ENCODE measurements around the gene HABP2.

The HABP2 gene

DNA sequence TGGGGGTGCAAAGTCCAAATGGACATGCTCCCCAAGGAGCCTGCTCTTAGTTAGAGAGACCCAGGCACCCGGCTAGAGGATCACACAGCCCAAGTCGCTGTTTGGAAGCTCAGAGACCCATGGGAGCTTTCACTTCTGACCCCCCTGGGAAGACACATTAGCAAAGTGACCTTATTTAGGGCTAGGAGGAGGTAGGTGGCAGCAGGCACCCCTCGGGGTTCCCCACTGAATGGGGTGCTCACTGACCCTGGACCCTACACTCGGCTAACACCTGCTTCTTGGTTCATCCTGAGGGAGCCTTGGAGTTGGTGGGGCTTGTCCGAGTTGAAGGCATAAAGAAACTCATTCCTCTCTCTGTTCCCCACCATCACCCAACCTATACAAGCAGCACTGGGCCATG is 27.1 kb upstream of the HABP2 start:
- no peak for DNase-seq (ENCODE audit: low read depth in 2 of 2, low spot score in 1 of 2)

- DNase-seq (ENCODE audit: low read depth in 2 of 2, low spot score in 1 of 2): no peak
Observed at GRCh38 chr10:113527211-113527906, 25.5 kb upstream of the HABP2 start.

GRCh38 chr10:113528876-113529275 is 24.0 kb upstream of the HABP2 start:
- no peak for DNase-seq (ENCODE audit: low read depth in 2 of 2, low spot score in 1 of 2)

DNA sequence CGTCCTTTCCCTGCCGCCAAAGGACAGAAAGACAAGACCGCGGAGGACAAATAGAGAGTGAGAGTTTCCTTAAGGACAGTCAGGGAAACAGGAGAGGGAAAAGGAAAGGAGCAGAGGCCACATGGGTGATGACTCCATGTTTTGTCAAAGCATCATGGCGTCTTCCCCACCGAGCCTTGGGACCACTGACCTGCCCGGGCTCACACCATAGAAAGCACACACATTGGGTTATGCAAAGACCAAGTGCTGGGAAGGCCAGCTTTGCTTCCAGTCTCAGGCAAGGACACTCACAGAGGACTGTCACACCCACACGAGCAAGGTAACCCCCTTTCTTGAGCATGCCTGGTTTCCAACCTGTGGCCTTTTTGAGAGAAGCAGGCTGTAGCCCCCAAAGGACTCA is 23.3 kb upstream of the HABP2 start:
- DNase-seq (ENCODE audit: low read depth in 2 of 2, low spot score in 1 of 2): no peak

DNA sequence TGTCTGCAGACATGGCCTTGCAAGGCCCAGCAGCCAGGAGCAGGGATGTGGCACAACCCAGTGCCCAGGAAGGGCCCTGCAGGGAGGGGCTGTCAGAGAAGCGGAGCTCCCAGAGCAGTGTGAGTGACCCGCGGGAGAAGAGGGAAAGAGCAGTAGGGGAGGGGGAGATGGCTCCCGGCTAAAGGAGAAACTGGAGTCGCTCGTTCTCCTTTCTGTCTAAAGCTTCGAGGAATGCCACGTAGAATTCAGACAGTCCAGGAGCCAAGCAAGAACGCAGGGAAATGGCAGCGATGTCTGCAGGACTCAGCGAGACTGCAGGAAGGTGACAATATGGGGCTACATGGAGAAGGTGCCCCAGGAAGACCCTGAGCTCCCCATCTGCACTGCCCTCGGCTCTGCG is 22.4 kb upstream of the HABP2 start:
- no peak for DNase-seq (ENCODE audit: low read depth in 2 of 2, low spot score in 1 of 2)

GRCh38 chr10:113532724-113533123 is 20.1 kb upstream of the HABP2 start:
- no peak for DNase-seq (ENCODE audit: low read depth in 2 of 2, low spot score in 1 of 2)

- DNase-seq (ENCODE audit: low read depth in 2 of 2, low spot score in 1 of 2): no peak
Observed at GRCh38 chr10:113533801-113534200, 19.1 kb upstream of the HABP2 start.

DNA sequence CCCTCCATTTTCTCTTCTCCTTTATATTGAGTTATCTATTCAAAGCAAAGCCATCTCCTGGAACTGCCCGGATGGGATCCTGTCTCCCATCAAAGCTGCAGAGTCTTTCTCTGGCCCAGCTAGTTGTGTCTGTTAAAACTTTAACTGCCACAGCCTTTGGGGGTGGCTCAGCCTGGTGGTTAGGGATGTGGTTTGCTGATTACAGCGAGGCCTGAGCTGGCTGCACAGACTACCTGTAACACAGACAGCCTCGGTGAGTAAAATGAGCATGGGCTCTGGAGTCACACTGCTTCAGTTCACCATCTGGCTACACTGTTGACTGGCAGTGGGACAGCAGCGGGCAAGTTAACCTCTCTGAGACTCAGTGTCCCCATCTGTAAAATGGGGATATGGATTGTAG is 18.4 kb upstream of the HABP2 start:
- no peak for DNase-seq (ENCODE audit: low read depth in 2 of 2, low spot score in 1 of 2)

DNA sequence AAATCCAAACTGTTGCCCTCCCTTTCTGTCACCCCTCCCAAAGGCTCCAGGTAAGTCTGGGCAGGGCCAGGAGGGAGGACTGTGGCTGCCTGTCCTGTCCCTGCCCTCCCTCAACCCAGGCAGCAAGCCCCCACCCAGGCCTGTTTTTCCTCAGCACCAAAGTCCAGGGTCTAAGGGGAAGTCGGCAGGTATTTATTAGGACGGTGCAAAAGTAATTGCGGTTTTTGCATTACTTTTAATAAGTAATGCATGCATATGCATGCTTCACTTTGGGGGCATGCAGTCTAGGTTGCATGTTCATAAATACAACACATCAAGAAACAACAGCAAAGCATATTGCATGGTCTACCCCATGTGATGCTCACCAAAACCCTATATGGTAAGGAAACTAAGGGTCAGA is 15.2 kb upstream of the HABP2 start:
- DNase-seq (ENCODE audit: low read depth in 2 of 2, low spot score in 1 of 2): no peak

- no peak for DNase-seq (ENCODE audit: low read depth in 2 of 2, low spot score in 1 of 2)
Observed at GRCh38 chr10:113538151-113538550, 14.7 kb upstream of the HABP2 start.

- no peak for DNase-seq (ENCODE audit: low read depth in 2 of 2, low spot score in 1 of 2)
Observed at GRCh38 chr10:113539789-113540188, 13.1 kb upstream of the HABP2 start.

GRCh38 chr10:113540845-113541548 is 11.9 kb upstream of the HABP2 start:
- no peak for DNase-seq (ENCODE audit: low read depth in 2 of 2, low spot score in 1 of 2)

DNA sequence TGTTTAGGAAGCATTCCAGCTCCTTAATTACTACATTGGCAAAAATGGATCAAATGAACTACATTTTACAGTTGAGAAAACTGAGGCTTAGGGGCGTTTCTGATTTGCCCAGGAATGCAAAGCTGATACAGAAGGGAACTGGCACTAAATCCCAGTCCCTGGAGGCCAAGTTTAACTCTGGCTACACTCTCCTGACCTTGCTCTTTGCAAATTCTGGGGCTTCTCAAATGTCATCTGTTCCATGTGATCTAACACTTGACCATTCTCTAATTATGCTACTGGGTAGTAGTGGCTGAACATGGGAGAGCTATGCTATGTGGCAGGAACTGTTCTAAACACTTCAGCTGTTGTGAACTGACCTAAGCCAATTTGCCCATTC is 11.3 kb upstream of the HABP2 start:
- no peak for DNase-seq (ENCODE audit: low read depth in 2 of 2, low spot score in 1 of 2)

DNA sequence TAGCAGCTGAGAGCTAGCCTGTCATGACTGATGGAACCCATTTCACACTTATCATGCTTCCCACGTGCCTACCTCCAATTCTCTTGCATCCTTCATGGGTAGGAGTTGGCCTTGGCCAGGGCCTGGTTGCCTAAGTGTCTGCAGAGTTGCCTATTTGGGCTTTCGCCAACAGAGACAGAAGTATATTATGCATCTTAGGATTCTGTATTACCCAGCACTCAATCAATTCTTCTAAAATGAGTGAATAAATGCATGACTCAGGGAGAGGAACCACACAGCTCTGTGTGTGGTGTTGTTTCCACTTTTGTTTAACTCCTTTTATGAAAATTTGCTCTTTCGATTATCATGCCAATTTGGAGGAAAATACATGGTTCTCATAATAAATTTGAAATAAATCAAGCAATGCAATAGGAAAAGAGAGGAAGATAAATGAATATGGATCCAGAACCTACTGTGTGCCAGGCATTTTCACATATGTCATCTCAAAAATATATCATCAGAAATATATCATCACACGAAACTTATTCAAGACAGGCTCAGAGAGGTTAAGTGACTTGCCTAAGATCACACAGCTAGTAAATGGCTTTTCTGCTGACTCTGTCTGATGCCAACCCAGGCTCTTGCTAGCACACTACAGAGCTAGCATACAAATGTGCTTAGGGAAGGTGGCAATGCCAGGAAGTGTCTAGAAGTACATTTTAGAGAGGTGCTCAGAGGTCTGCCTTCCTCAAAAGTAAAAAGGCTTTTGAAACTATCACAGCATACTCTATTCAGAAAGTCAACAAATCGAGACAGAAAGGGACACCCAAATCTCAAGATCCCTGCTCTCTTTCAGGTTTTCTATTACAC is 9.5 kb upstream of the HABP2 start:
- no peak for DNase-seq (ENCODE audit: low read depth in 2 of 2, low spot score in 1 of 2)

GRCh38 chr10:113544392-113544791 is 8.5 kb upstream of the HABP2 start:
- DNase-seq (ENCODE audit: low read depth in 2 of 2, low spot score in 1 of 2): no peak

DNA sequence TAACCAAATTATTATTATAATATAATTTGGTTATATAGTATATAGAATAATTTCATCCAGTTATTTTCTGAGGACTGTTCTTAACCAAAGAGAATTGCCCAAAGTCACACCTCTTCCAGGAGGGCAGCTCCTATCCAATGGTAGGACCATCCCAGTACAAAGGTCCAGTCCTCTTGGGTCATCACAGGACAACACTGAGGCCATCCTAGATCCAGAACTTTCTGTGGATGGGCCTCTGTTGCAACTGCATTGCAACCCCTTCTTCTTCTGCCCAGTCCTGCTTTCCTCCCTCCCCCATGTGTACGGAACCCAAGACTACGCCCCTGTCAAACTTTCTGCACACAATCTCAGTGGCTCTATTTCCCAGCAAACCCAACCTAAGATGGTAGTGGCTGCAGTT is 5.4 kb upstream of the HABP2 start:
- no peak for DNase-seq (ENCODE audit: low read depth in 2 of 2, low spot score in 1 of 2)

DNA sequence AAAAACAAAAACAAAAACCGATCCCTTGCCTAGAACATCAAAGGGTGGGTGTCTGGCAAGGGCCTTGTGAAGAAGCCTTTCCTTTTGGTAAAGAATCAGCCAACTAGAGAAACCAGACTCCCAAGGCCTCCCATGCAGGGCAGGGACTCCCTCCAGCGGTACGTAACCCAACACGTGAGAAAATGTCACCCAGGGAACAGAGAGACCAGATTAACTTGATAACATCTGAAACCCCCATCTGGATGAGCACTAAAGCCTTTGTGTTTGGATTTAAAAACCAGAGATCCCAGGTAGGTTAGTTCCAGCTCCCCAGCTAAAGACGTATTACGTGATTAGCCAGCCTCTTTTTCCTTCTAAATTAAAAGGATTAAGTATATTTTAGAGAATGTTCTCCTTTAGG is 3.0 kb upstream of the HABP2 start:
- DNase-seq (ENCODE audit: low read depth in 2 of 2, low spot score in 1 of 2): no peak

DNA sequence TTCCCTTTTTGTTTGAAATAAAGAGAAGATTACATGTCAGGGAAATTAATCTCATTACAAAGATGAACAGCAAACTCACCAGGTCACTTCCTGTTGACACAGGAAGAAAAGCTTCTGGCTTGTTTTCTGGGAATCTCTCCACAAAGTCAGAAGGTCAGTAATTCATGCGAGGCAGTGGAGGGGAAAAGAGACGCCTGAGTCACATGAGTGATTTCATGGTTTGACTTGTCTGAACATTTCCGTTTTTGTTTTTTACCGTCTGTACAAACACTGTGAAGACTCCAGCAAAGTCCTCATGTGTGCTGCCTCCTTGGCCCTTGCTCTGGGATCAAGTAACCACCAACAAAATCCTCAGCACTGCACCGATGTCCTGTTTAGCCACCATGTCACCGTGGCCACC is 2.5 kb upstream of the HABP2 start:
- no peak for DNase-seq (ENCODE audit: low read depth in 2 of 2, low spot score in 1 of 2)

- no peak for DNase-seq (ENCODE audit: low read depth in 2 of 2, low spot score in 1 of 2)
Observed at GRCh38 chr10:113552014-113552413, 839 bp upstream of the HABP2 start.

- DNase-seq (ENCODE audit: low read depth in 2 of 2, low spot score in 1 of 2): no peak
Observed at GRCh38 chr10:113553149-113553548, 296 bp downstream of the HABP2 start.

- no peak for DNase-seq (ENCODE audit: low read depth in 2 of 2, low spot score in 1 of 2)
Observed at GRCh38 chr10:113554214-113554613, 1.4 kb downstream of the HABP2 start.

GRCh38 chr10:113555245-113555644 is 2.4 kb downstream of the HABP2 start:
- DNase-seq (ENCODE audit: low read depth in 2 of 2, low spot score in 1 of 2): no peak
